Activated T-helper 1 cell treated with anti-CD3 and anti-CD28 coated beads, Interleukin-12 subunit alpha, Interleukin-12 subunit beta, Interleukin-2, Interleukin-4 antibody, amounts not matched to agents 30 ng/mL and 10 ng/mL and 1 ng/mL, durations not matched to agents 14 hours and 24 hours and 36 hours (primary cell): ENCODE results near the gene HOXA1. TPM values are rescaled to one million over a fixed set of nuclear protein-coding genes. Genes with fewer than 3 reads are reported as not detected.

Experiments
- DNase-seq: peaks from one replicate; pipeline ENCODE4 v3.0.0; 2021; ENCODE audit warnings: low spot score
- H3K27ac Mint-ChIP-seq: one replicate; pipeline ENCODE4 v1.8.0; 2021; ENCODE audit warnings: mild to moderate bottlenecking, mixed read lengths
- H3K27me3 Mint-ChIP-seq: one replicate; pipeline ENCODE4 v1.8.0; 2022; ENCODE audit warnings: mild to moderate bottlenecking, moderate library complexity, mixed read lengths; ENCODE audit not compliant: insufficient read depth
- H3K36me3 Mint-ChIP-seq: one replicate; pipeline ENCODE4 v1.8.0; 2021; ENCODE audit warnings: low read depth, mixed read lengths
- H3K4me1 Mint-ChIP-seq: one replicate; pipeline ENCODE4 v1.8.0; 2021; ENCODE audit warnings: low read depth, mixed read lengths
- H3K4me3 Mint-ChIP-seq: one replicate; pipeline ENCODE4 v1.8.0; 2021; ENCODE audit warnings: mild to moderate bottlenecking, moderate library complexity, mixed read lengths
- H3K9me3 Mint-ChIP-seq: one replicate; pipeline ENCODE4 v1.8.0; 2021; ENCODE audit warnings: mixed read lengths
- intact Hi-C: fragments of 100-400 bp; cut with micrococcal nuclease; formaldehyde crosslinking; loops from one replicate; pipeline ENCODE4 v1.15.1; 2024
- total RNA-seq: library from RNA; stranded (reverse); gene quantifications from 2 replicates; pipeline ENCODE4 v1.2.3, GENCODE V29; 2022

The HOXA1 gene
- total RNA-seq, 1 donor from 2014 or later, result 0.16 TPM

- Mint-ChIP-seq H3K27me3 (peaks cover 47% of the 10 kb centered on the region), H3K4me3 (no peak overlapping the region), H3K36me3 (no peaks in the 10 kb centered on the region), H3K9me3 (no peaks in the 10 kb centered on the region), H3K27ac (no peak overlapping the region), H3K4me1 (peaks cover under 1% of the 10 kb centered on the region)
- DNase-seq, result no peak
- intact Hi-C loops, result no loop called here
These were observed 32.2 kb upstream of the HOXA1 start for GRCh38 chr7:27128034-27128433.

- DNase-seq, result no peak
- no peaks in the 10 kb centered on the region for H3K9me3 Mint-ChIP-seq
- H3K4me1 Mint-ChIP-seq, result no peaks in the 10 kb centered on the region
- H3K27ac Mint-ChIP-seq, result no peak overlapping the region
- peaks cover 38% of the 10 kb centered on the region for H3K27me3 Mint-ChIP-seq
- H3K36me3 Mint-ChIP-seq, result no peaks in the 10 kb centered on the region
- no peak overlapping the region for H3K4me3 Mint-ChIP-seq
- intact Hi-C loops, result no loop called here
These were observed 31.0 kb upstream of the HOXA1 start for GRCh38 chr7:27126596-27127327.

- Mint-ChIP-seq H3K9me3 (no peaks in the 10 kb centered on the region), H3K4me3 (no peak overlapping the region), H3K36me3 (no peaks in the 10 kb centered on the region), H3K27ac (no peak overlapping the region), H3K4me1 (no peaks in the 10 kb centered on the region), H3K27me3 (peaks cover 34% of the 10 kb centered on the region)
- no peak for DNase-seq
- intact Hi-C loops, result no loop called here
These were observed 30.2 kb upstream of the HOXA1 start for GRCh38 chr7:27125986-27126394.

DNA sequence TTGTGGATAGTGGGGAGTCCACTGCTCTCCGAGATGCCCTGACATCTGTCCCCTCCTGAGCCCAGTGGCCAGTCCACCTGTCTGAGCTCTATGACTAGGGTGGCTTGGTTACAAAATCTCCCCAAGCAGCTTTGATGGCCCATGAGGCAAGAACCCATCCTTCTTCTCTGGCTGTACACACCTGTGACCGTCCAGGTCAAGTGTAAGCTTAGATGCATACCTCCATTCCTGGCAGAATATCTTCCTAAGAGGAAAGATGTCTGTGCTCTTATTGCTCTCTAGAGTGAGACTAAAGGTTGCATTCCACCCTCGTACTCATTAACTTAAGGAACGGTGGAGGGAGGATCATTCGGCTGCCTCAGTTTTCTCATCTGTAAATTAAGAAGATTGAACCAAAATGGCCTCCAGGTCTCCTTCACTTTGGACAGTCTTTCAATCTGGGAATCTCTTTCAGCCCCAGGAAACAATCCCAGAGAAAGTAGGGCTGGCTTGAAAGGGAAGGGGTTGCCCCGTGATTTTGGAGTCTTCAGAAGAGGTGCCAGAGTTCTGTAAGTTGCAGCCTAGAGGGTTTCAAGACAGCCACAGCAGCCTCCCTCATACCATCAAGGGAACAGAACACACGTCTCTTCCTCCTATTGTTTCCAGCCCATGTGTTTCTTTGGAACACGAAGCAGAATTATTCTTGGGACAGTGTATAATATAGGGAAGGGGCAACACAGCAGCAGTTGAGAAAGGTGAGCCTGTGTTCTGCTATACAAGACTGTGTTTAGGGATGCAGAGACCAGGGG, 29.3 kb upstream of the HOXA1 start:
- Mint-ChIP-seq H3K9me3 (no peaks in the 10 kb centered on the region), H3K27me3 (peaks cover 34% of the 10 kb centered on the region), H3K27ac (no peak overlapping the region), H3K36me3 (no peaks in the 10 kb centered on the region), H3K4me1 (no peaks in the 10 kb centered on the region), H3K4me3 (no peak overlapping the region)
- intact Hi-C loops, result no loop called here
- no peak for DNase-seq

DNA sequence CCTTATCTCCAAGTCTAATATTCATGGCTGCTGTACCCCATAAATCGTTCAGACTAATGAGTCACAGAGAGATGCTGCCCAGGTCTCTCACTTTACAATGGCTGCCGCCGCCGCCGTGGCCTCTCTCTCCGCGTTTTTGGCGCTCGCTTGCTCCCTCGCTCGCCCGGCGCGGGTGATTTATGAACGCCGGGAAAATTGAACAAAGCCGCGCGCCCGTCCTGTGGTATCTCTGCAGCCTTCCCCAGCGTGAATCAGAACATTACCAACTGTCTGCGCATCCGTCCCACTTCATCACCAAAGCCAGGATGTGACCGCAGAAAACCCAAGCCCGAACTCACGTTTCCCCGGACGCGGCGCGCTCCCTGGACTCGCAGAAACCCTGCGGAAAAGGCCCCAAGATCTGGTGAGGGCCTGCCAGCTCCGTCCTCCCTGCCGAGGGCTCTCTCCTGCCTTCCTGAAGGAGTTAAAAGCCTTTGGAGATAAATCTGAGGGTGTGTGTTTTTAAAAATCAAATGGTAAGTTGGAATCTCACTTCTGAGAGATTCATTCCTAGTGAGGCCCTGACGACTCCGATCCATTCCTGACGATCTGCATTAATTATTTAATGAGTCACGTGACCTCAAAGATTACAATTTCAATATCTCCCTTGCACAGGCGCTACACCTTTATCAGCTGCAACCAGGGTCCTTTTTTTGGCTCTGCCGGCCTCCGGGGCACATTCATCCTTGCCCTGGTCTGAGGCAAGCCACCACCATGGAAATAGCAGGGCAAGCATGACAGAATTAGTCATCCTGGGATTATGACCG, 28.5 kb upstream of the HOXA1 start:
- intact Hi-C loops, result no loop called here
- peaks cover 37% of the 10 kb centered on the region for H3K27me3 Mint-ChIP-seq
- H3K4me3 Mint-ChIP-seq, result no peak overlapping the region
- H3K36me3 Mint-ChIP-seq, result no peaks in the 10 kb centered on the region
- DNase-seq, result no peak
- no peak overlapping the region for H3K27ac Mint-ChIP-seq
- no peaks in the 10 kb centered on the region for H3K4me1 Mint-ChIP-seq
- H3K9me3 Mint-ChIP-seq, result no peaks in the 10 kb centered on the region

DNA sequence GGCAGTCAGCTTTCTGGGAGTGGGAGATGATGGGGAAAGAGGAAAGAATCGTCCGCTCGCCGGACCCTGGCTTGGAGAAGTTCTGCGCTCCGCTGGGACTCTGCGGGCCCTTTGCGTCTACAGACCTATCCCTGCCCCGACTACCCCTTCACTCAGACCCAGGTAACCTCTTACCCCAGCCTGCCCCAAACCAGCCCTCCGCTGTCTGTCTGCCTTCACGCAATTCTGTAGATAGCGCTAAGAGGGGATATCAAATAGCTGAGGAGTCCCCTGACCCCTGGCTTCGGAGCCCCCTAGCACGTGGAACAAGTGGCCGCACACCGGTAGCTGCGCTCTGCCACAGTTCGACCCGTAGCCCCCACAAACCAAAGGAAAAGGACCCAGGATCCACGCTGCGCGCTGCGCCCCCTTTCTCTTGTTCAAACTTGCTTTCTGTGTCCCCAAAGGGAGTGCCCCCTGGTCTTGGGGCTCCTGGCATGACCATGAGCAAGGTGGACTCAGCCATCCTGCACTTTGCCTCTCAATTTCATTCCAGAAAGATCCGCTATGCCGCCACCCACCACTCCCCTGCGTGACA, 27.8 kb upstream of the HOXA1 start:
- Mint-ChIP-seq H3K27me3 (peaks cover 35% of the 10 kb centered on the region), H3K9me3 (no peaks in the 10 kb centered on the region), H3K4me3 (no peak overlapping the region), H3K4me1 (no peaks in the 10 kb centered on the region), H3K27ac (no peak overlapping the region), H3K36me3 (no peaks in the 10 kb centered on the region)
- no peak for DNase-seq
- intact Hi-C loops, result no loop called here

- Mint-ChIP-seq H3K27ac (no peak overlapping the region), H3K4me3 (no peak overlapping the region), H3K4me1 (no peaks in the 10 kb centered on the region), H3K36me3 (no peaks in the 10 kb centered on the region), H3K9me3 (no peaks in the 10 kb centered on the region), H3K27me3 (peaks cover 31% of the 10 kb centered on the region)
- intact Hi-C loops, result no loop called here
- no peak for DNase-seq
These were observed 27.2 kb upstream of the HOXA1 start for GRCh38 chr7:27123007-27123476.

DNA sequence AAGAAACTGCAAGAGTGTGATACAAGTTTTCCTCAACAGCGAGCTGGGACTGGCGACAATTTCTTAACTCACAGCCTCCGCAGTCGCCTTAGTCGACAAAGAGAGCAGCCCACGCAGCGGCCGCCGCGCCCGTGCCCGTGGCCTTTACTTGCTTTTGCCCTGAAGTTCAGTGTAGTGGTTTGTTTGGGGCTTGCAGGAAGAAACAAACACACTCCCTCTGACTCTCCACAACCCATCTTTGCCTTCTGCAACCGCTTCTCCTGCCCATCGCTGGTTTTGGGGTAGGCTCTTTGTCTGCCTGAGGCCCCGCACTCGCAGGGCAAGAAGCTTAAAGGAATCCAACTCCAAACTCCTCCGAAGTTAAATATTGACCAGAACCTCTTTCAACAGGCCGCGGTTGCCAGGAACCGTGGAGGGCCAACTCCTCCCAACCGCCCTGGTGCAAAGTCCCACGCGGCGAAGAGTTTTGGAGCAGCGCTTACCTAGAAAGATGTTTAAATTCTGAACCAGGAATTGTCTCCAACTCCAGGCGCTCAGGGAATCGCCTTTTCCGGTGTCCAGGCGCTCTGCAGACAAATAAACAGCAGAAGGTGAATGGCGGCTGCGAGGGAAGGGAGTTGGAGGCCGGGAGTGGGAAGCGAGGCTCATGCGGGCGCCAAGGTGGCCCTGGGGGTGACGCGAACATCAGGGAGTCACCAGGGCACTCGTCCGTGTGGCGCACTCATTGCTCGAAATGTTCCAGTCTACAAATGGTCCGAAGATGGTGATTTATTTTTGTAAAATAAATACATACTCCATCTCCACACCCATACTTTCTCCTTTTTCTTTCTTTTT, 26.5 kb upstream of the HOXA1 start:
- Mint-ChIP-seq H3K4me1 (no peaks in the 10 kb centered on the region), H3K9me3 (no peaks in the 10 kb centered on the region), H3K36me3 (no peaks in the 10 kb centered on the region), H3K27ac (no peak overlapping the region), H3K4me3 (no peak overlapping the region), H3K27me3 (peaks cover 24% of the 10 kb centered on the region)
- intact Hi-C loops, result no loop called here
- DNase-seq, result no peak

- H3K4me1 Mint-ChIP-seq, result no peaks in the 10 kb centered on the region
- no peaks in the 10 kb centered on the region for H3K36me3 Mint-ChIP-seq
- no peak for DNase-seq
- peaks cover 19% of the 10 kb centered on the region for H3K27me3 Mint-ChIP-seq
- intact Hi-C loops, result no loop called here
- no peaks in the 10 kb centered on the region for H3K9me3 Mint-ChIP-seq
- H3K27ac Mint-ChIP-seq, result no peak overlapping the region
- H3K4me3 Mint-ChIP-seq, result no peak overlapping the region
These were observed 25.9 kb upstream of the HOXA1 start for GRCh38 chr7:27121684-27122076.

DNA sequence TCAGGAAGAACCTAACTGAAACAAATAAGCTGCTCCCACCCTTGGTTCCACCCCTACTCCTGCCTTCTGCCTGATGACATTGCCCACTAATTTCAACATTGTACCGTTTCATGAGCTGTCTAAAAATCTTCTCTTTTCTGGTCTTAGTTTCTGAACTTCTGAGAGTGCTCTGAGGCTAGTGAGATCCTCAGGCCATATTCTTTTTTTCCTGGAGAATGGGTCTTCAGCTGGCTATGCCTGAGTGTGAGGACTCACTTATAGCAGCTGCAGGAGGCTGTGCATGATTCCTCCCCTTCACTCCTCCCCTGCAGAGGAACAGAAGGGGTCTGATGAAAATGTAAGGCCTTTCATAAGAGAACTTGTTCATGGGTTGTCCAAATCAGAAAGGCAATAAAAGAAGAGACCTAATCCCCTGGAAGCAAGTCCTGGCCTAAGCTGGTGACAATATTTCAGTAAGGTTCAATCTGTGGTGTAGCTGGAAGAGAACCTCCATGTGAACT, 23.7 kb upstream of the HOXA1 start:
- H3K36me3 Mint-ChIP-seq, result no peaks in the 10 kb centered on the region
- no peaks in the 10 kb centered on the region for H3K9me3 Mint-ChIP-seq
- no peak for DNase-seq
- intact Hi-C loops, result no loop called here
- no peaks in the 10 kb centered on the region for H3K4me1 Mint-ChIP-seq
- no peak overlapping the region for H3K4me3 Mint-ChIP-seq
- H3K27me3 Mint-ChIP-seq, result peaks cover 8% of the 10 kb centered on the region
- H3K27ac Mint-ChIP-seq, result no peak overlapping the region

- no peak for DNase-seq
These were observed 22.8 kb upstream of the HOXA1 start for GRCh38 chr7:27118580-27118979.

More at GRCh38 chr7:27118580-27118979, 22.8 kb upstream of the HOXA1 start:
- Mint-ChIP-seq H3K4me3 (no peak overlapping the region), H3K27ac (no peak overlapping the region), H3K27me3 (peaks cover 6% of the 10 kb centered on the region), H3K9me3 (no peaks in the 10 kb centered on the region), H3K4me1 (no peaks in the 10 kb centered on the region), H3K36me3 (no peaks in the 10 kb centered on the region)
- intact Hi-C loops, result no loop called here
